HepG2 (cell line): Measurements from ENCODE around the gene SLC1A3. TPM values are rescaled to one million over a fixed set of nuclear protein-coding genes. Genes with fewer than 3 reads are reported as not detected.
"Not testable (repeated sequence)": the region's sequence is repeated elsewhere in the genome, so short reads cannot be mapped to it uniquely, and the experiment has no call there.

ENCODE experiments used
- ATAC-seq: fragments of 200-7000 bp; cut with Tn5 transposase; 3 replicates; pipeline ENCODE4 v1.9.1; 2020; ENCODE audit warnings: mild to moderate bottlenecking, moderate library complexity
- BruUV-seq: library from RNA; stranded (reverse); fragments of 400-500 nt; replicated peaks from 2 replicates; lab custom pipeline; 2021; lab: Mats Ljungman, UMichigan
- CTCF ChIA-PET: fragments of 300-600 bp; formaldehyde crosslinking; extraction: SDS; loops from one replicate; lab custom pipeline; 2021; ENCODE audit warnings: low total read pairs, inconsistent platforms, low intra/inter-chr PET ratio; lab: Yijun Ruan, JAX
- POLR2A ChIA-PET: fragments of 350-600 bp; sonication (Branson Sonifier 250); formaldehyde crosslinking; loops from one replicate; lab custom pipeline; 2020; ENCODE audit warnings: antibody characterized with exemption, inconsistent platforms; lab: Yijun Ruan, JAX
- DNase-seq: peaks from one replicate; pipeline ENCODE4 v3.0.0-alpha.2; 2015; ENCODE audit warnings: low spot score
- FAIRE-seq: peaks from 3 replicates; lab custom pipeline; 2011; peaks lifted over from hg19 to GRCh38; lab: Jason Lieb, UNC
- H2AFZ ChIP-seq: one replicate; pipeline ENCODE4 v1.6.1; 2011; ENCODE audit warnings: low read length, inconsistent platforms
- H3K27ac ChIP-seq: fragments of 300-600 bp; 3 replicates; pipeline ENCODE4 v1.8.0; 2011; ENCODE audit warnings: mixed run types, mild to moderate bottlenecking, mixed read lengths, low read length, inconsistent platforms; ENCODE audit not compliant: insufficient read depth; ENCODE audit errors: extremely low read length
- H3K27me3 ChIP-seq, 2 experiments: fragments of 200-600 bp in 1 of 2; 2 replicates in 1 of 2; 3 replicates in 1 of 2; pipeline versions ENCODE4 v1.6.0 to v1.8.0; 2011; ENCODE audit warnings: low read length in 2 of 2, mild to moderate bottlenecking in 2 of 2, moderate library complexity in 2 of 2, inconsistent platforms in 1 of 2; ENCODE audit not compliant: insufficient read depth in 2 of 2, control insufficient read depth in 1 of 2
- H3K36me3 ChIP-seq, 2 experiments: fragments of 200-600 bp in 1 of 2; replicated peaks in 1 of 2; 2 replicates in 1 of 2; 3 replicates in 1 of 2; pipeline versions ENCODE4 v1.5.1 to v1.8.0; 2011; ENCODE audit warnings: low read length in 2 of 2, inconsistent platforms in 1 of 2; ENCODE audit not compliant: insufficient read depth in 2 of 2, control insufficient read depth in 1 of 2
- H3K4me1 ChIP-seq: 2 replicates; pipeline ENCODE4 v1.5.1; 2012; ENCODE audit warnings: low read length, inconsistent platforms; ENCODE audit not compliant: insufficient read depth
- H3K4me2 ChIP-seq: 2 replicates; pipeline ENCODE4 v1.6.0; 2011; ENCODE audit warnings: low read depth, low read length, inconsistent platforms
- H3K4me3 ChIP-seq, 3 experiments: fragments of 200-600 bp in 1 of 3; sonication (generic), shearing (Covaris generic) in 1 of 3; replicated peaks in 1 of 3; 2 replicates each; pipeline ENCODE4 v1.5.1; 2011 to 2016; ENCODE audit warnings: low read length in 3 of 3, inconsistent platforms in 2 of 3, low read depth in 2 of 3, mild to moderate bottlenecking in 2 of 3, control low read depth in 1 of 3, mixed read lengths in 1 of 3; ENCODE audit not compliant: insufficient read depth in 1 of 3
- H3K79me2 ChIP-seq: one replicate; pipeline ENCODE4 v1.6.1; 2011; ENCODE audit warnings: low read length, inconsistent platforms; ENCODE audit not compliant: insufficient read depth
- H3K9ac ChIP-seq: 2 replicates; pipeline ENCODE4 v1.6.0; 2011; ENCODE audit warnings: mild to moderate bottlenecking, low read depth, low read length, inconsistent platforms; ENCODE audit not compliant: insufficient read depth
- H3K9me3 ChIP-seq: 2 replicates; pipeline ENCODE4 v1.5.1; 2012; ENCODE audit warnings: mild to moderate bottlenecking, low read length
- H4K20me1 ChIP-seq: 2 replicates; pipeline ENCODE4 v1.6.0; 2011; ENCODE audit warnings: inconsistent platforms, mild to moderate bottlenecking, low read length, moderate library complexity; ENCODE audit not compliant: insufficient read depth
- BCL6 ChIP-seq: IDR thresholded peaks from 2 replicates; pipeline ENCODE4 v1.6.1; 2016; ENCODE audit warnings: missing genetic modification reagents, missing compliant biosample characterization
- ZNF318 ChIP-seq: sonication (generic); formaldehyde crosslinking; IDR thresholded peaks from 2 replicates; pipeline ENCODE4 v1.4.0; 2020; ENCODE audit warnings: mild to moderate bottlenecking, missing genetic modification reagents
- in situ Hi-C: cut with HindIII; loops from 2 replicates; pipeline ENCODE4 v1.10.0; 2017; ENCODE audit warnings: low pct_unique_long_range_greater_than_20kb; ENCODE audit not compliant: extremely low pct_ligation_motif_present
- intact Hi-C: fragments of 100-400 bp; cut with micrococcal nuclease; formaldehyde crosslinking; loops from one replicate; pipeline ENCODE4 v1.10.0; 2022; ENCODE audit not compliant: unreplicated experiment
- polyA plus RNA-seq, 8 experiments: library from polyadenylated mRNA; depleted of rRNA in 3 of 8; stranded (reverse) in 7 of 8; unstranded in 1 of 8; fragments of >200 nt; fragmentation: Illumina TruSeq in 4 of 8; extraction: Trizol in 4 of 8; gene quantifications; 2 replicates each; pipeline versions ENCODE4 v1.2.1 to v1.2.3, GENCODE V29; 2011 to 2016; ENCODE audit warnings: low read depth in 4 of 8, missing spikeins in 1 of 8, mixed read lengths in 1 of 8; ENCODE audit not compliant: insufficient read depth in 1 of 8
- total RNA-seq, 5 experiments: library from RNA; depleted of rRNA; stranded (reverse); fragments of >200 nt; fragmentation: Illumina TruSeq; extraction: Trizol; gene quantifications; 2 replicates each; pipeline ENCODE4 v1.2.3, GENCODE V29; 2016; ENCODE audit warnings: low read depth in 1 of 5
- TF ChIP-seq, protein P1 (sequence below): sonication (generic); formaldehyde crosslinking; IDR thresholded peaks from 2 replicates; pipeline ENCODE4 v1.5.1; 2020; ENCODE audit warnings: mild to moderate bottlenecking, moderate library complexity, missing genetic modification reagents
- TF ChIP-seq, protein P2 (sequence below): IDR thresholded peaks from 2 replicates; pipeline ENCODE4 v1.6.1; 2016; ENCODE audit warnings: missing compliant biosample characterization, missing genetic modification reagents, borderline replicate concordance
- TF ChIP-seq, protein P3 (sequence below): sonication (generic); IDR thresholded peaks from 2 replicates; pipeline ENCODE4 v1.6.1; 2016; ENCODE audit warnings: low read depth, borderline replicate concordance

SLC1A3 gene
- total and polyA plus RNA-seq, 2 of the 13 experiments (the other 11 are each of a cell fraction or from before 2014, with no cell fraction given) = 0.09 TPM; not detected in 1

- TF ChIP-seq, protein P1, sequence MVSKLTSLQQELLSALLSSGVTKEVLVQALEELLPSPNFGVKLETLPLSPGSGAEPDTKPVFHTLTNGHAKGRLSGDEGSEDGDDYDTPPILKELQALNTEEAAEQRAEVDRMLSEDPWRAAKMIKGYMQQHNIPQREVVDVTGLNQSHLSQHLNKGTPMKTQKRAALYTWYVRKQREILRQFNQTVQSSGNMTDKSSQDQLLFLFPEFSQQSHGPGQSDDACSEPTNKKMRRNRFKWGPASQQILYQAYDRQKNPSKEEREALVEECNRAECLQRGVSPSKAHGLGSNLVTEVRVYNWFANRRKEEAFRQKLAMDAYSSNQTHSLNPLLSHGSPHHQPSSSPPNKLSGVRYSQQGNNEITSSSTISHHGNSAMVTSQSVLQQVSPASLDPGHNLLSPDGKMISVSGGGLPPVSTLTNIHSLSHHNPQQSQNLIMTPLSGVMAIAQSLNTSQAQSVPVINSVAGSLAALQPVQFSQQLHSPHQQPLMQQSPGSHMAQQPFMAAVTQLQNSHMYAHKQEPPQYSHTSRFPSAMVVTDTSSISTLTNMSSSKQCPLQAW (CRISPR knock-in tag) = no peak
- TF ChIP-seq ZNF318 (CRISPR knock-in tag) (no peak), BCL6 (no peak)
- TF ChIP-seq, protein P2, sequence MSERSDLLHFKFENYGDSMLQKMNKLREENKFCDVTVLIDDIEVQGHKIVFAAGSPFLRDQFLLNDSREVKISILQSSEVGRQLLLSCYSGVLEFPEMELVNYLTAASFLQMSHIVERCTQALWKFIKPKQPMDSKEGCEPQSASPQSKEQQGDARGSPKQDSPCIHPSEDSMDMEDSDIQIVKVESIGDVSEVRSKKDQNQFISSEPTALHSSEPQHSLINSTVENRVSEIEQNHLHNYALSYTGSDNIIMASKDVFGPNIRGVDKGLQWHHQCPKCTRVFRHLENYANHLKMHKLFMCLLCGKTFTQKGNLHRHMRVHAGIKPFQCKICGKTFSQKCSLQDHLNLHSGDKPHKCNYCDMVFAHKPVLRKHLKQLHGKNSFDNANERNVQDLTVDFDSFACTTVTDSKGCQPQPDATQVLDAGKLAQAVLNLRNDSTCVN (CRISPR knock-in tag) = no peak
- TF ChIP-seq, protein P3, sequence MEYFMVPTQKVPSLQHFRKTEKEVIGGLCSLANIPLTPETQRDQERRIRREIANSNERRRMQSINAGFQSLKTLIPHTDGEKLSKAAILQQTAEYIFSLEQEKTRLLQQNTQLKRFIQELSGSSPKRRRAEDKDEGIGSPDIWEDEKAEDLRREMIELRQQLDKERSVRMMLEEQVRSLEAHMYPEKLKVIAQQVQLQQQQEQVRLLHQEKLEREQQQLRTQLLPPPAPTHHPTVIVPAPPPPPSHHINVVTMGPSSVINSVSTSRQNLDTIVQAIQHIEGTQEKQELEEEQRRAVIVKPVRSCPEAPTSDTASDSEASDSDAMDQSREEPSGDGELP = no peak
Measured at GRCh38 chr5:36576721-36577120, 29.7 kb upstream of the SLC1A3 start (continued).

- H3K27ac ChIP-seq, H3K4me2 ChIP-seq, H3K79me2 ChIP-seq, CTCF ChIA-PET, H3K4me1 ChIP-seq, POLR2A ChIA-PET, intact Hi-C loops, DNase-seq, FAIRE-seq, H3K4me3 ChIP-seq, H3K36me3 ChIP-seq, ATAC-seq, H3K9ac ChIP-seq, H4K20me1 ChIP-seq, H3K9me3 ChIP-seq, BruUV-seq, H3K27me3 ChIP-seq, in situ Hi-C loops, H2AFZ ChIP-seq: not testable (repeated sequence)
Measured at GRCh38 chr5:36579858-36580257, 26.5 kb upstream of the SLC1A3 start.
